ENCODE measurements around the gene SIX6.

GRCh38 chr14:60505448-60505847 is 3.5 kb upstream of the SIX6 start:
- no peak for TF ChIP-seq POLR2AphosphoS5 (IDR thresholded peaks at IDR 0.05)
- TF ChIP-seq, protein P1, sequence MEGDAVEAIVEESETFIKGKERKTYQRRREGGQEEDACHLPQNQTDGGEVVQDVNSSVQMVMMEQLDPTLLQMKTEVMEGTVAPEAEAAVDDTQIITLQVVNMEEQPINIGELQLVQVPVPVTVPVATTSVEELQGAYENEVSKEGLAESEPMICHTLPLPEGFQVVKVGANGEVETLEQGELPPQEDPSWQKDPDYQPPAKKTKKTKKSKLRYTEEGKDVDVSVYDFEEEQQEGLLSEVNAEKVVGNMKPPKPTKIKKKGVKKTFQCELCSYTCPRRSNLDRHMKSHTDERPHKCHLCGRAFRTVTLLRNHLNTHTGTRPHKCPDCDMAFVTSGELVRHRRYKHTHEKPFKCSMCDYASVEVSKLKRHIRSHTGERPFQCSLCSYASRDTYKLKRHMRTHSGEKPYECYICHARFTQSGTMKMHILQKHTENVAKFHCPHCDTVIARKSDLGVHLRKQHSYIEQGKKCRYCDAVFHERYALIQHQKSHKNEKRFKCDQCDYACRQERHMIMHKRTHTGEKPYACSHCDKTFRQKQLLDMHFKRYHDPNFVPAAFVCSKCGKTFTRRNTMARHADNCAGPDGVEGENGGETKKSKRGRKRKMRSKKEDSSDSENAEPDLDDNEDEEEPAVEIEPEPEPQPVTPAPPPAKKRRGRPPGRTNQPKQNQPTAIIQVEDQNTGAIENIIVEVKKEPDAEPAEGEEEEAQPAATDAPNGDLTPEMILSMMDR (IDR thresholded peaks at IDR 0.05), result no peak
